Measurements from ENCODE around the gene POMGNT2.

Gene POMGNT2

DNA sequence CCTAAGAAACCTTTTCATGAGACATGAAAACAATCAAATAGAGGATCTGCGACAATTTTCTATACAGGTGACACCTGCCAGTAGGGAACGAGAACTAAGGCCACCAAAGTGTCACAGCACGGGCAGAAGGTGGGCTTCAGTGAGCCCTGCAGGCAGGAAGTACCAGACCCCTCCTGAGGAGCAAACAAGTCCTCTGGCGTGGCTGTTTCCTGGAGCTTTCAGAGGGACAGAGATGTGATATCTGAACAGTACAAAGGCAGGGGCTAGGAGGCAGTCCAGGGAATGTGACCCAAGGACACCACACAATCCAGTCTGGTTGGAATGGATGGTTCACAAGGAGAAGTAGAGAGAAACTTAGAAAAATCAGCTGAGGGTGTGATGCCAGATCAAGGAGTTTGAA is 16.8 kb downstream of the POMGNT2 start:
- TF ChIP-seq, protein P1, sequence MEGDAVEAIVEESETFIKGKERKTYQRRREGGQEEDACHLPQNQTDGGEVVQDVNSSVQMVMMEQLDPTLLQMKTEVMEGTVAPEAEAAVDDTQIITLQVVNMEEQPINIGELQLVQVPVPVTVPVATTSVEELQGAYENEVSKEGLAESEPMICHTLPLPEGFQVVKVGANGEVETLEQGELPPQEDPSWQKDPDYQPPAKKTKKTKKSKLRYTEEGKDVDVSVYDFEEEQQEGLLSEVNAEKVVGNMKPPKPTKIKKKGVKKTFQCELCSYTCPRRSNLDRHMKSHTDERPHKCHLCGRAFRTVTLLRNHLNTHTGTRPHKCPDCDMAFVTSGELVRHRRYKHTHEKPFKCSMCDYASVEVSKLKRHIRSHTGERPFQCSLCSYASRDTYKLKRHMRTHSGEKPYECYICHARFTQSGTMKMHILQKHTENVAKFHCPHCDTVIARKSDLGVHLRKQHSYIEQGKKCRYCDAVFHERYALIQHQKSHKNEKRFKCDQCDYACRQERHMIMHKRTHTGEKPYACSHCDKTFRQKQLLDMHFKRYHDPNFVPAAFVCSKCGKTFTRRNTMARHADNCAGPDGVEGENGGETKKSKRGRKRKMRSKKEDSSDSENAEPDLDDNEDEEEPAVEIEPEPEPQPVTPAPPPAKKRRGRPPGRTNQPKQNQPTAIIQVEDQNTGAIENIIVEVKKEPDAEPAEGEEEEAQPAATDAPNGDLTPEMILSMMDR (IDR thresholded peaks at IDR 0.05; ENCODE audit: low read depth, low read length, missing control alignments), result no peak
- H3K4me3 ChIP-seq (replicated peaks; ENCODE audit: low read depth, low read length), result no peak overlapping the region
- DNase-seq (ENCODE audit: extremely low read depth, low read depth), result no peak

DNA sequence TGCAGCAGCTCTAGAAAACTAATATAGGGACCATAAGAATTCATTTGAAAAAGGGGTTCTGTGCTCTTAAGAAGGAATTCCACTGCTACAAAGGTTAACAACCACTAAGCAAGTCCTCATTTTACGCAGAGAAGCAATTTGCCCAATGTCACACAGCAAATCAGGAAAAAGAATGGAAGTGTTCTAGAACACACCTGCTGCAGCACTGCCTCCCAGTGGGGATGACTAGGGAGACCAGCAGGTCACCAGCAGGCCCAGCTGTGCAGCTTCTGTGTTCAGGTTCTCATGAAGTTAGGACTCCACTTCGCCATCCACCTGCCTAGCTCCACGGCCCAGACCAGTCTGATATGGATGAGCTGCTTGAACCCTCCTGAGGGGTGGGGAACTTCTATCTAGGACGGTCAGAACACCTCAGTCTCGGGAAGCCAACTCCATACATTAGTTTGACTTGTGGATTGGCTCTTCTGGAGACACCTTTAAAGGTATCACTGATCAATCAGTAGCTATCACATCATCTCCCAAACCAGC is 18.6 kb downstream of the POMGNT2 start:
- no peak for DNase-seq (ENCODE audit: extremely low read depth, low read depth)
- H3K4me3 ChIP-seq (replicated peaks; ENCODE audit: low read depth, low read length), result no peak overlapping the region
- TF ChIP-seq, protein P1 (IDR thresholded peaks at IDR 0.05; ENCODE audit: low read depth, low read length, missing control alignments), result no peak

DNA sequence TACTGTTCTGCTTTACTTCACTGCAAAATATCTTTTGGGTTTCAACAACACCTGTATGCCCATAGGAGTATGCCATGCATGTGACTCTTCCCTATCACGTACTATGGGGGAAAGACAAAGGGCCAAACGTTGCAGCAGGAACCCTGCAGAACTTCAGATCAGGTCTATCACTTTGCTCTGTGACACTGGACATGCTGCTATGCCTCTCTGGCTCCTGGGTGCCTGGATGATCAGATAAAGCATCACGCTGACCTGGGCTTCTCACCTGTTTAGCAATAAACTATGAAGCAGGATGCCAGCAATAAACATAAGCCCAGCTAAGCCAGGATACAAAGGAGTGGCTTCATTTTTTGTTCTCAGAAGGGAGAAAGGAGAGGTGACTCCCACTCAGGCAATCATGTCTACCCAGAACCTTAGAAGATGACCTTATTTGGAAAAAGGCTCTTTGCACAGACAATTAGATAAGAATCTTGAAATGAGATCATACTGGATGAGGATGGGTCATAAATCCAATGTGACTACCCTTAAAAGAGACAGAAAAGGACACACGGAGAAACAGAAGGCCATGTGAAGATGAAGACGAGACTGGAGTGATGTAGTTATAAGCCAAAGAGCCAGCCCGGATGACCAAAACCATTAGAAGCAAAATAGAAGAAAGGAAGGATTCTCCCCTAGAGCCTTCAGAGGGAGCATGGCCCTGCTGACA is 19.3 kb downstream of the POMGNT2 start:
- TF ChIP-seq, protein P1 (IDR thresholded peaks at IDR 0.05; ENCODE audit: low read depth, low read length, missing control alignments), result no peak
- H3K4me3 ChIP-seq (replicated peaks; ENCODE audit: low read depth, low read length), result no peak overlapping the region
- DNase-seq (ENCODE audit: extremely low read depth, low read depth), result no peak

DNA sequence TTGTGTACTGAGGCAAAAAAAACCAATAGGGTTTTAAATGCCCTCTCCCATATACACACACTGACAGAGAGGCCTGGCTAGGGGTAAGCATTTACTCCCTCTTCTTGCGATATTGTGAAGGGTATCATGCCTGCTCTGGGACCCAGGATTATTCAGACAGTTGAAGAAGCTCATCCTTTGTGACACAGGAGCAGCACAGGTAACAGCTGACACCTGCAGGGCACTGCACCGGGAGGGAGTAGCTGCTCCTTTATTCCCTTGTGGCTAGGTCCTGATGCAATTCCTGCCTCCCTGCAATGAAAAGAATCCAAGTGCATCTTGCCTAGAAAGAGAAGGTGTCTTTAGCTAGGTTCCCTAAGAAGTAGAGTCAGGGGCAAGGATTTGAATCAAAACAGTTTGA is 23.4 kb downstream of the POMGNT2 start:
- H3K4me3 ChIP-seq (replicated peaks; ENCODE audit: low read depth, low read length), result no peak overlapping the region
- TF ChIP-seq, protein P1 (IDR thresholded peaks at IDR 0.05; ENCODE audit: low read depth, low read length, missing control alignments), result no peak
- no peak for DNase-seq (ENCODE audit: extremely low read depth, low read depth)

DNA sequence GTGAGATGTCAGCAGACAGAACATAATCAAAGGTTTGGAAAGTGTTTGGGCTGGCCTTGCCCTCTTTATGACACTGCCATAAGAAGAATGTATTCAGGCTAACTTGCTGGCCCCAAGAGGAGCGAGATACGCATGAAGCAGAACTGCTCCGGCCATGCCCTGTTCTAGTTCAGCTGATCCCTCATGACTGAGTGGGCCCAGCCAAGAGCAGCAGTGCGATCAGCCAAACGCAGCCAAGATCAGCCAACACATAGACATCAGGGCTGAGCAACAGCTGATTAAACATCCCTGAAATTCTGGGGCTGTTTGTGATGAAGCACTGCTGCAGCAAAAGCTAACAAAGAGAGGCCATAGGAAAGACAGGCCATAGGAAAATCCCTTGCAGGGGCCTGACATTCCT is 24.1 kb downstream of the POMGNT2 start:
- H3K4me3 ChIP-seq (replicated peaks; ENCODE audit: low read depth, low read length), result no peak overlapping the region
- DNase-seq (ENCODE audit: extremely low read depth, low read depth), result no peak
- TF ChIP-seq, protein P1 (IDR thresholded peaks at IDR 0.05; ENCODE audit: low read depth, low read length, missing control alignments), result no peak

DNA sequence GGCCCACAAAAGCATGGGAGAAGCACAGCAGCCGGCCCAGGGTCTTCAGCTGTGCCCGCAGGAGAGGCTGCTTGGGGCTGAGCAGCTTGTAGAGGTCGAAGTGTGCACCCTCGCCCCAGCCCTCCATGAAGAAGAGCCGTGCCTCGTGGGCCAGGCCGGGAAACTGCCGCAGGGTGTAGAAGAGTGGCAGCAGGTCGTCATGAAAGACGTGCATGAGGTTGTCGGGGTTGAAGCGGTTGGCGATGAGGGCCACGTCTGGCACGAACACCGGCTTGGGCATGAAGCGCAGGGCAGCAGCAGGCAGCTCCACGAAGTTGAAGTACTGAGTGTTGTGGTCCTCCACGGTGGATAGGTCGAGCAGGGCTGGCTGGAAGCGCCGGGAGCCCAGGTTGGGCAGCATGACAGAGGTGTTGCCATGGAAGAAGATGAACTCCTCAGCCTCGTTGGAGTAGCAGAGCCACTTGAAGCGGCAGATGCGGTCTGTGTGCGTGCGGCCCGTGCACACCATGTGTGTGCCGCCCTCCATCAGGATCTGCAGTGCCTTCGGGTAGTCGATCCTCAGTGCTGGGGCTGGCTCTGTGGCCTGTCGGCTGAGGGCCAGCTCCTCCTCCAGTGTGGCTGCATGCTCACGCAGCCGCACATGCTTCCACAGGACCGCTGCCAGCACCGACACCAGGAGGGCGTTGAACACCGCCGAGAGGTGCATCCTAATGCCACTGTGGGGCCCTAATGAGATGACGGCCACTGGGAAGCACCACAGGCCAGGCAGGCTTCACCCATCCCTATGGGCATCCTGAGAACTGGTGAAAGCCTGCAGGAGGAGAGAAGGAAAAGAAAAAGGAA is 24.9 kb downstream of the POMGNT2 start:
- no peak for DNase-seq (ENCODE audit: extremely low read depth, low read depth)
- TF ChIP-seq, protein P1 (IDR thresholded peaks at IDR 0.05; ENCODE audit: low read depth, low read length, missing control alignments), result no peak
- H3K4me3 ChIP-seq (replicated peaks; ENCODE audit: low read depth, low read length), result no peak overlapping the region
